ENCODE data around the gene SLC6A6. TPM values are rescaled to one million over a fixed set of nuclear protein-coding genes. Genes with fewer than 3 reads are reported as not detected.

Gene SLC6A6
- total and polyA plus RNA-seq, 12 donors = 10.6 to 197 (median 85.6) TPM

DNA sequence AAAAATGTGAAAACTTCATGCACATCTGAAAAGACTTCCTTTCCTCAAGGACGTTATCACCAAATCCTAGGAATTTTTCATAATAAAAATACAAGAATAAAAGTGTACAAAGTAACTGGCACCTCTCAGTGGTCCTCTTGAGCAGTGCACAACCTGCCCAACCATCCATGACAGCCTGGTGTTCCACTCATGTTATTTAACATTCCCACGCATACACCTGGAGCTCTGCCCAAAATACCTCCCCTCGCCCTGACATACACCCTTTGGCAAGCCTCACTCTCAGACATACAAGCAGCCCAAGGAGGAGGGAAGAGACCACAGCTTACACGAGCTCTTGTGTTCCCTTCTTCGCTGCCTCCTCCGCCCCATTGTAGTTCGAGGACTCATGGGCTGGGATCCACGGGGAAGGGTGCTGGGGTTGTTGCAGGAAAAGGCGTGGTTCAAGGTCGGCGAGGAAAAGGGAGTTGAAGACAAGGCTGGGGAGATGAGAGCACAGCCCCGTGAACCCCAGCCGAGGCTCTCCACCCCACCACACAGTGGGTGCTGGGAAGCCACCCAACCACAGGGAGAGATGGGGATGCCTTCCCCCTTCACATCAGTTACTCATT, 114.4 kb downstream of the SLC6A6 start:
- intact Hi-C loops (cut with DNase I) = no loop called here
- TF ChIP-seq POLR2A (IDR thresholded peaks at IDR 0.05) = no peak
- TF ChIP-seq, protein P1, sequence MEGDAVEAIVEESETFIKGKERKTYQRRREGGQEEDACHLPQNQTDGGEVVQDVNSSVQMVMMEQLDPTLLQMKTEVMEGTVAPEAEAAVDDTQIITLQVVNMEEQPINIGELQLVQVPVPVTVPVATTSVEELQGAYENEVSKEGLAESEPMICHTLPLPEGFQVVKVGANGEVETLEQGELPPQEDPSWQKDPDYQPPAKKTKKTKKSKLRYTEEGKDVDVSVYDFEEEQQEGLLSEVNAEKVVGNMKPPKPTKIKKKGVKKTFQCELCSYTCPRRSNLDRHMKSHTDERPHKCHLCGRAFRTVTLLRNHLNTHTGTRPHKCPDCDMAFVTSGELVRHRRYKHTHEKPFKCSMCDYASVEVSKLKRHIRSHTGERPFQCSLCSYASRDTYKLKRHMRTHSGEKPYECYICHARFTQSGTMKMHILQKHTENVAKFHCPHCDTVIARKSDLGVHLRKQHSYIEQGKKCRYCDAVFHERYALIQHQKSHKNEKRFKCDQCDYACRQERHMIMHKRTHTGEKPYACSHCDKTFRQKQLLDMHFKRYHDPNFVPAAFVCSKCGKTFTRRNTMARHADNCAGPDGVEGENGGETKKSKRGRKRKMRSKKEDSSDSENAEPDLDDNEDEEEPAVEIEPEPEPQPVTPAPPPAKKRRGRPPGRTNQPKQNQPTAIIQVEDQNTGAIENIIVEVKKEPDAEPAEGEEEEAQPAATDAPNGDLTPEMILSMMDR (IDR thresholded peaks at IDR 0.05) = no peak

DNA sequence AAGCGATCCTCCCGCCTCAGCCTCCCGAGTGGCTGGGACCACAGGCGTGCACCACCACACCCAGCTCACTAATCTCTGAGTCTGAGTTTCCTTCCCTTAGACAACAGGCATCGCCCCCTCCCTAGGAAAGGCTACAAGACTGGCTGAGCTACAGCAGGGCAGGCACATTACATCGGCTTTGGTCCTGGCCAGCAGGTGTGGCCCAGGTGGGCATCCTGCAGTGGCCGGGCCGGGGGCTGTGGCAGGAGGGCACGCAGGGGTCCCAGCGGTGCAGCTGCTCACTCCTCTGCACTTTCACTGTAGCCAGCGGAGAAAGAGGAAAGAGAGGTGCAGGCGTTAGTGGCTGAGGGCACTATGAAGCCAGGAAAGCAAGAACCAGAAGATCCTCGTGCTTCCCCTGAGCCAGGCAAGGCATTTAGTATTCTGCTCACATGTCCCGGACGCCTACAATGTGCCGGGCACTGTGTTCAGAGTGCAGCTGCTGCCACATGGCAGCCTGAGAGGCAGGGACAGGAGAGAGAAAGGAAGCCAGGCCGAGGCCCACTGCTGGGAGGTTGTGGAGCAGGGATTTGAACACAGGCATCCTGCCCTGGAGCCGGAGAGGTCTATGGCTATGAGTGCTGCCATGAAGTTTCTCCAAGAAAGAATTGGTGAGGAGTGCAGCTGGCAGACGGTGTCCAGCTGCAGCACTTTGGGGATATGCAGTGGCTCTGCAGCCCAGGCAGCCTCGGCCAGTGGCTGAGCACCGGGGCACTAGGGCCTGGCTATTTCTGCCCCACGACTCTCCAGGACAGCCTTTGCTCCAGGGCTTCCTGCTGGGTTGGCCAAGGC, 115.4 kb downstream of the SLC6A6 start:
- Histone ChIP-seq H3K36me3 (replicated peaks in 1 of 2) (no peaks in the 10 kb centered on the region), H3K27me3 (no peaks in the 10 kb centered on the region), H3K4me3 (no peak overlapping the region), H3K9me3 (replicated peaks in 1 of 3) (no peaks in the 10 kb centered on the region), H3K4me1 (replicated peaks in 1 of 2) (no peaks in the 10 kb centered on the region), H3K27ac (no peak overlapping the region)
- no peak for TF ChIP-seq POLR2A (IDR thresholded peaks at IDR 0.05)
- TF ChIP-seq, protein P1 (IDR thresholded peaks at IDR 0.05) = no peak
- peak in 1 of 7 donors; percentile 5 for DNase-seq
- intact Hi-C loops (cut with DNase I) = no loop called here
- 83 to 95% (median 86%) methylated on average over 10 to 22 of the region's 22 CpGs for WGBS, 4 donors

More for the DNA sequence above, 114.4 kb downstream of the SLC6A6 start:
- WGBS, 4 donors = 81 to 83% (median 81%) methylated on average over 13 of the region's 13 CpGs
- Histone ChIP-seq H3K36me3 (replicated peaks in 1 of 2) (no peaks in the 10 kb centered on the region), H3K9me3 (replicated peaks in 1 of 3) (no peaks in the 10 kb centered on the region), H3K27ac (no peak overlapping the region), H3K4me3 (no peak overlapping the region), H3K4me1 (replicated peaks in 1 of 2) (no peaks in the 10 kb centered on the region), H3K27me3 (no peaks in the 10 kb centered on the region)
- DNase-seq = peak in 1 of 7 donors; percentile 10

DNA sequence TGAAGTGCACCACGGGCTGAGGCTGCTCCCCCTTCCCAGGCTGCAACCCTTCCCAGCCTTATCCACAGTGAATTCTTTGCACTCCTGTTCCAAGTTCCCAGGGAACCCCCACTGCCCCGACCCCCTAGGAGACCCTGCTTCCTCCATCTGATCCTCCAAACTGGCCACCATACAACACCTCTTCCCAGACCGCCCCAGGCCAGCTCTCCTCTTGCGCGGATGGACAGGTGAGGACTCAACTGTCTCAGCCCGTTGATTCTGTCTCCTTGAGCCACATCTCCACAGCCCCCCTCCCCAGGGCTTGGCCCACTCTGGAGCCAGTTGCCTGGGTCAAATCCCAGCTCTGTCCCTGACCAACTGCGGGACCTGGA, 116.0 kb downstream of the SLC6A6 start:
- H3K4me1 ChIP-seq (replicated peaks in 1 of 2) = no peaks in the 10 kb centered on the region
- no peak for TF ChIP-seq POLR2A (IDR thresholded peaks at IDR 0.05)
- TF ChIP-seq, protein P1 (IDR thresholded peaks at IDR 0.05) = no peak
- 80 to 87% (median 83%) methylated on average over 7 of the region's 7 CpGs for WGBS, 4 donors
- no peaks in the 10 kb centered on the region for H3K9me3 ChIP-seq (replicated peaks in 1 of 3)
- H3K27me3 ChIP-seq = no peaks in the 10 kb centered on the region
- no peak overlapping the region for H3K27ac ChIP-seq
- H3K4me3 ChIP-seq = no peak overlapping the region
- intact Hi-C loops (cut with DNase I) = no loop called here
- H3K36me3 ChIP-seq (replicated peaks in 1 of 2) = no peaks in the 10 kb centered on the region
- DNase-seq = peak in 1 of 7 donors; percentile 1

DNA sequence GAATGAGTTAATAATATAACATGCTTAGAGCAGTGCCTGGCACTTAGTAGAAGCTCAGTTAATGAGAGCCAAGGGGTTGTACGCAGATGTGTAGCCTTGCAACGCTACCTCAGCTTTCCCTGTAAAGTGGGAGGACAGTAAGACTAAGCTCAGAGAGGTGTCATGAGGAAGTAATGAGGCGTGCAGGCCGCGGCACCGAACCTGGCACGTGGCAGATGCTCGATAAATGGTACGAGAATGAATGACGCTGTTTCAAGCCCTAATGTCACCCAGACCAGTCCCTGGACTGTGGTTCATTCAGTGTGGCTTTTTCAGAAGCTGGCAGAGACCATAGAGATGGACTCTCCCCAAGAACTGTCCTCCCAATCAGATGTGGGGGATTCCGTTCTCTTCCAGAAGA, 116.5 kb downstream of the SLC6A6 start:
- H3K4me3 ChIP-seq = no peak overlapping the region
- no peak for DNase-seq
- TF ChIP-seq, protein P1 (IDR thresholded peaks at IDR 0.05) = no peak
- TF ChIP-seq POLR2A (IDR thresholded peaks at IDR 0.05) = no peak
- H3K4me1 ChIP-seq (replicated peaks in 1 of 2) = no peaks in the 10 kb centered on the region
- 89 to 91% (median 90%) methylated on average over 11 of the region's 11 CpGs for WGBS, 4 donors
- no peaks in the 10 kb centered on the region for H3K27me3 ChIP-seq
- no peak overlapping the region for H3K27ac ChIP-seq
- no peaks in the 10 kb centered on the region for H3K36me3 ChIP-seq (replicated peaks in 1 of 2)
- no peaks in the 10 kb centered on the region for H3K9me3 ChIP-seq (replicated peaks in 1 of 3)
- intact Hi-C loops (cut with DNase I) = no loop called here
